ENCODE data around the gene DKKL1.

The DKKL1 gene

GRCh38 chr19:49361438-49362047 is 2.1 kb upstream of the DKKL1 start:
- Histone ChIP-seq H4K20me1 (ENCODE audit: insufficient read depth, low read length) (no peaks in the 10 kb centered on the region), H3K4me2 (ENCODE audit: insufficient read depth, low read length) (no peak overlapping the region), H3K4me3 (ENCODE audit: low read depth in 1 of 2, low read length in 2 of 2) (no peak overlapping the region), H2AFZ (ENCODE audit: low read depth, low read length) (no peak overlapping the region), H3K4me1 (ENCODE audit: insufficient read depth, low read length) (no peaks in the 10 kb centered on the region), H3K9ac (ENCODE audit: low read depth, low read length) (no peak overlapping the region), H3K79me2 (ENCODE audit: insufficient read depth, low read length) (no peaks in the 10 kb centered on the region), H3K9me3 (ENCODE audit: insufficient read depth, low read length, severe bottlenecking) (no peaks in the 10 kb centered on the region), H3K27me3 (ENCODE audit: insufficient read depth, low read length, poor library complexity) (no peaks in the 10 kb centered on the region), H3K27ac (ENCODE audit: low read length) (no peak overlapping the region), H3K36me3 (ENCODE audit: insufficient read depth, low read length) (no peaks in the 10 kb centered on the region)
- no peak for DNase-seq
- no peak for TF ChIP-seq CTCF (IDR thresholded peaks at IDR 0.05; ENCODE audit: borderline replicate concordance, extremely low read depth, low read length, poor library complexity, severe bottlenecking)
- TF ChIP-seq EZH2 (IDR thresholded peaks at IDR 0.05; ENCODE audit: borderline replicate concordance, low read depth, low read length, severe bottlenecking), result no peak
- no peak for ATAC-seq (ENCODE audit: insufficient read depth, low read depth)

GRCh38 chr19:49362048-49362928 is 1.4 kb upstream of the DKKL1 start, which contains the start of gene TEAD2:
Gene TEAD2, minus strand, starts transcription at chr19:49362416. Its CDS starts 2,341 bp downstream, at chr19:49360075.
- Histone ChIP-seq H2AFZ (ENCODE audit: low read depth, low read length) (no peak within 1 kb of the TSS), H3K9me3 (ENCODE audit: insufficient read depth, low read length, severe bottlenecking) (no peaks in the 10 kb centered on the region), H3K27ac (ENCODE audit: low read length) (no peak within 1 kb of the TSS), H3K4me3 (ENCODE audit: low read depth in 1 of 2, low read length in 2 of 2) (no peak within 1 kb of the TSS), H3K27me3 (ENCODE audit: insufficient read depth, low read length, poor library complexity) (no peaks in the 10 kb centered on the region), H3K4me2 (ENCODE audit: insufficient read depth, low read length) (no peak within 1 kb of the TSS), H3K79me2 (ENCODE audit: insufficient read depth, low read length) (no peaks in the 10 kb centered on the region), H3K4me1 (ENCODE audit: insufficient read depth, low read length) (no peaks in the 10 kb centered on the region), H4K20me1 (ENCODE audit: insufficient read depth, low read length) (no peaks in the 10 kb centered on the region), H3K36me3 (ENCODE audit: insufficient read depth, low read length) (no peaks in the 10 kb centered on the region), H3K9ac (ENCODE audit: low read depth, low read length) (no peak within 1 kb of the TSS)
- no peak for TF ChIP-seq CTCF (IDR thresholded peaks at IDR 0.05; ENCODE audit: borderline replicate concordance, extremely low read depth, low read length, poor library complexity, severe bottlenecking)
- no peak for TF ChIP-seq EZH2 (IDR thresholded peaks at IDR 0.05; ENCODE audit: borderline replicate concordance, low read depth, low read length, severe bottlenecking)
- DNase-seq (no peak), ATAC-seq (ENCODE audit: insufficient read depth, low read depth) (no peak)

- Histone ChIP-seq H3K4me2 (ENCODE audit: insufficient read depth, low read length) (no peak overlapping the region), H3K4me3 (ENCODE audit: low read depth in 1 of 2, low read length in 2 of 2) (no peak overlapping the region)
Observed at GRCh38 chr19:49362929-49363267, 779 bp upstream of the DKKL1 start.

More at GRCh38 chr19:49362929-49363267, 779 bp upstream of the DKKL1 start:
- Histone ChIP-seq H3K27ac (ENCODE audit: low read length) (no peak overlapping the region), H4K20me1 (ENCODE audit: insufficient read depth, low read length) (no peaks in the 10 kb centered on the region), H3K36me3 (ENCODE audit: insufficient read depth, low read length) (no peaks in the 10 kb centered on the region), H2AFZ (ENCODE audit: low read depth, low read length) (no peak overlapping the region), H3K9ac (ENCODE audit: low read depth, low read length) (no peak overlapping the region), H3K27me3 (ENCODE audit: insufficient read depth, low read length, poor library complexity) (no peaks in the 10 kb centered on the region), H3K4me1 (ENCODE audit: insufficient read depth, low read length) (no peaks in the 10 kb centered on the region), H3K79me2 (ENCODE audit: insufficient read depth, low read length) (no peaks in the 10 kb centered on the region), H3K9me3 (ENCODE audit: insufficient read depth, low read length, severe bottlenecking) (no peaks in the 10 kb centered on the region)
- TF ChIP-seq CTCF (IDR thresholded peaks at IDR 0.05; ENCODE audit: borderline replicate concordance, extremely low read depth, low read length, poor library complexity, severe bottlenecking), result no peak
- no peak for TF ChIP-seq EZH2 (IDR thresholded peaks at IDR 0.05; ENCODE audit: borderline replicate concordance, low read depth, low read length, severe bottlenecking)
- DNase-seq (no peak), ATAC-seq (ENCODE audit: insufficient read depth, low read depth) (no peak)

All from DND-41 (cell line).